Mesodermal cell (in vitro differentiated cells): Measurements from ENCODE around the gene AGBL4.

ENCODE experiments used
- H3K27ac ChIP-seq: 2 replicates; pipeline ENCODE4 v1.7.0; 2013; ENCODE audit warnings: mild to moderate bottlenecking, low read depth, low read length, moderate library complexity; ENCODE audit not compliant: severe bottlenecking
- H3K36me3 ChIP-seq: 2 replicates; pipeline ENCODE4 v1.7.1; 2013; ENCODE audit warnings: mild to moderate bottlenecking, low read length, moderate library complexity; ENCODE audit not compliant: control insufficient read depth, insufficient read depth
- H3K4me1 ChIP-seq: one replicate; pipeline ENCODE4 v1.7.1; 2013; ENCODE audit warnings: mild to moderate bottlenecking, low read length; ENCODE audit not compliant: insufficient read depth, control insufficient read depth, poor library complexity, severe bottlenecking
- H3K4me3 ChIP-seq: 2 replicates; pipeline ENCODE4 v1.7.0; 2013; ENCODE audit warnings: low read length, control low read depth, mild to moderate bottlenecking; ENCODE audit not compliant: insufficient read depth, poor library complexity, severe bottlenecking; ENCODE audit errors: extremely low read depth
- H3K9me3 ChIP-seq: 2 replicates; pipeline ENCODE4 v1.7.1; 2013; ENCODE audit warnings: mild to moderate bottlenecking, low read length, moderate library complexity; ENCODE audit not compliant: control insufficient read depth
- WGBS, 2 experiments: methylation state at CpG; one replicate each; pipeline ENCODE4 v1.1.5; 2013; ENCODE audit warnings: missing lambda C conversion rate in 2 of 2; ENCODE audit not compliant: insufficient coverage in 2 of 2; 5-methylcytosine and 5-hydroxymethylcytosine counted together

The AGBL4 gene

DNA sequence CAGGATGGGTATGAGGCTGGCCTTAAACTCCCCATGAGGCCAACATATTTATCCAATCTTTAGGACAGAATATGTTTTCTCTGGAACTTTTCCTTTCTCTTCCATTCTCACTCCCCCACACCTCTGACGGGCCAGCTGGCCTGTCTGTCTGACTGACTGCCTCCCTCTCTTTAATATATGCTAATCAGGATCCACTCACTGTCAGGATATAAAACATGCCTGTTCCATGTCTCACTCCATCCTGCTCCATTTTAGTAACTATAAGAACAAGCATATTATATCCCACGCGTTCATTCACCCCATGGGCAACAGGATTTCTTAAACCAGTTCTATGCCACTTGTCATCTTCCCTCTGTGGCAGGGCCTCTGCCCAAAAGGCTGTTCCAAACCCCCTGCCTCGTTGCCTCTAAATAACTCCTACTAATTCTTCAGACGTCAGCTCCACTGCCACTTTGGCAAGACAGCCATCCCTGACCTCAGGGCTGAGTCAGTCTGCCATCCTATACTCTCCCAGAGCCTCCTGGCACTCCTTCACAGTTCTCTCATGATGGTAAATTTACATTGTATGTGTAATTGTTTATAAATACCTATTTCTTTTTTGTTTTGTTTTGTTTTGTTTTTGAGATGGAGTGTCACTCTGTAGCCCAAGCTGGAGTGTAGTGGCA is 1467.4 kb downstream of the AGBL4 start:
- Histone ChIP-seq H3K4me1 (no peaks in the 10 kb centered on the region), H3K36me3 (no peaks in the 10 kb centered on the region)
- 84 to 85% methylated on average over 4 to 5 of the region's 5 CpGs for WGBS, 2 experiments

DNA sequence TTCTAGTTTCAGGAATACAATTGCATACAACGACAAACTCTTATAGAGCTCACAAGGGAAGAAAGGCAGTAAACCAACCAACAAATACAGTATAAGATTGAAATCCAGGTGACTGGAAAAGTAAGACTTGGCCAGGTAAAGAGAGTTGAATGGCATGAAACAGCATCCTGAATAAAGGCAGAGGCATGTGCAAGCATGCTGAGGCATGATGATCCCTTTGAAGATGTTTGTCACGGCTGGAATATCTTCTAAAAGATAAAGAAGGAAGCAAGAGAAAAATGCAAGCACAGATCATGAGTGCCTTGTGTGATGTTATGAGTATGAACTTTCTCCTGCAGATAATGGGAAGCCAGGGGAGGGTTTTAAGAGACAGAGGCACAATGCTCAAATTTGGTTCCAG is 1468.5 kb downstream of the AGBL4 start:
- WGBS, 2 experiments, result 83 to 100% methylated on average over 1 to 2 of the region's 2 CpGs

More for the DNA sequence above, 1467.4 kb downstream of the AGBL4 start:
- no peak overlapping the region for H3K4me3 ChIP-seq
- no peak overlapping the region for H3K27ac ChIP-seq
- H3K9me3 ChIP-seq, result no peaks in the 10 kb centered on the region

DNA sequence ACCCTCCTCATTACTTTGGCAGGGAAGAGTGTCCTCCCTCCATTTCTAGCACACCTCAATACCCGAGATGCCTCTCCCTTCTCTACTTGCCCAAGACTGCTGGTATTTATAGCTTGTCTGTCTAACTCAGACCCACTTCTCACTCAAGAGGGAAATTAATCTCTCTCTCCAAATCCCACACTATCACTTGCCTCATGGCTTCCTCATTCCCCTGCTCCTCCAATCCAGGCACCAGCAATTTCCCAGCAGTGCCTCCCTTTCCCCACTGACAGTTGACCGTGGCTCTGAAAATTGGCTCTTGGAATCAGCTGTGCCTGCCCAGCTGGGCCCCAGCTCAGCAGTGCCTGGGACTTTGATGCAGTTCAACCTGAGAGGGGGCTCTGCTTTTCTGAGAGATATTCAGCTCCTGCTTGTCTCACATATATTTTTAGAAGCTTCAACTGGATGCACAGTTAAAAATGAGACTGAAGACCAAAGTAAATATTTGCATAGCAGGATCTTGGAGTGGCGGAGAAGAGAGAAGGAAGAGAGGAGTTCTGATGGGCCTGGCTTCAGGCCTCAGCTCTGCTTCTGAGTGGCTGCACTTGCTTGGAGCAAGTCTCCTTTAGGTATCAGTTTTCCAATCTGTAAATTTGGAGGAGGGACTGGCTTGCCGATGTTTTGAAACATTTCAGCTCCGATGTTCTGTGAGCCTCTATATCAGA is 1470.7 kb downstream of the AGBL4 start:
- WGBS, 2 experiments, result 85 to 90% methylated on average over 3 of the region's 5 CpGs
- Histone ChIP-seq H3K36me3 (no peaks in the 10 kb centered on the region), H3K27ac (no peak overlapping the region), H3K4me3 (no peak overlapping the region), H3K9me3 (no peaks in the 10 kb centered on the region), H3K4me1 (no peaks in the 10 kb centered on the region)

More for the DNA sequence above, 1468.5 kb downstream of the AGBL4 start:
- no peak overlapping the region for H3K27ac ChIP-seq
- no peaks in the 10 kb centered on the region for H3K9me3 ChIP-seq
- H3K4me1 ChIP-seq, result no peaks in the 10 kb centered on the region
- H3K4me3 ChIP-seq, result no peak overlapping the region
- no peaks in the 10 kb centered on the region for H3K36me3 ChIP-seq

DNA sequence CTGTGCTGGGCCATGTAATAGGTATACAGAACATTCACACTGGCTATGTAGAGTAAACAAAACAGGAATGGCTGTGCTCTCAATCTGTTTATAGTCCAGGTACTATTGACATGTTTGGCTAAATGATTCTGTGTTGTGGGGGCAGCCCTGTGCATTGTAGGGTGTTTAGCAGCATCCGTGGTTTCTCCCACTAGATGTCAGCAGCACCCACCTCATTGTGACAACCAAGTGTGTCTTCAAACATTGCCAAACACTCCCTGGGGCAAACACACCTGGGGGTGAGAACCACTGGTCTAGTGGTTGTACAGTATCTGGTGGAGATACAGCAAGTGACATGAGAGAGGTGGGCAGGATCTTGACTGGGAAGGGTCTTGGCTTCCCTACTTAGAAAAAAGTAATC is 1471.3 kb downstream of the AGBL4 start:
- no peak overlapping the region for H3K27ac ChIP-seq
- no peaks in the 10 kb centered on the region for H3K9me3 ChIP-seq
- no peaks in the 10 kb centered on the region for H3K4me1 ChIP-seq
- no peak overlapping the region for H3K4me3 ChIP-seq
- H3K36me3 ChIP-seq, result no peaks in the 10 kb centered on the region
- no CpG with 5 or more reads among the region's 1 CpG for WGBS, 2 experiments

DNA sequence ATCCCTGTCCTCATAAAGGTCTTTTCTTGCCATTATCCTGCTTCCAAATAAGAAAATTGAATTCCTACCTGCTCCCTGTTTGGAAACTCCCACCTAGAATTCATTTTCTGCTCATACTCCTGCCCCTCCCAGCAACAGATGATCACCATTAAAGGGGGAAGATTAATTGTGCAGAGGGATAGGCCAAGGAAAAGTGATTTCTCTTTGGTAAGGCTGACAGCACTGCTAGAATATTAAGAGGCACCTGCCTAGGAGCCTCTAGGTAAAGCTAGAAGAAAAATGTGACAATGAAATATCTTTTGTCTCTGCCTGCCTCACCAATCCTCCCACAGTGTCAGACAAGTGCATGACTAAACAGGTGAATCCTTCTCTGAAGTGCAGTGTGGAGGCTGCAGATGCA is 1474.8 kb downstream of the AGBL4 start:
- Histone ChIP-seq H3K36me3 (no peaks in the 10 kb centered on the region), H3K9me3 (no peaks in the 10 kb centered on the region), H3K27ac (no peak overlapping the region), H3K4me1 (no peaks in the 10 kb centered on the region), H3K4me3 (no peak overlapping the region)

DNA sequence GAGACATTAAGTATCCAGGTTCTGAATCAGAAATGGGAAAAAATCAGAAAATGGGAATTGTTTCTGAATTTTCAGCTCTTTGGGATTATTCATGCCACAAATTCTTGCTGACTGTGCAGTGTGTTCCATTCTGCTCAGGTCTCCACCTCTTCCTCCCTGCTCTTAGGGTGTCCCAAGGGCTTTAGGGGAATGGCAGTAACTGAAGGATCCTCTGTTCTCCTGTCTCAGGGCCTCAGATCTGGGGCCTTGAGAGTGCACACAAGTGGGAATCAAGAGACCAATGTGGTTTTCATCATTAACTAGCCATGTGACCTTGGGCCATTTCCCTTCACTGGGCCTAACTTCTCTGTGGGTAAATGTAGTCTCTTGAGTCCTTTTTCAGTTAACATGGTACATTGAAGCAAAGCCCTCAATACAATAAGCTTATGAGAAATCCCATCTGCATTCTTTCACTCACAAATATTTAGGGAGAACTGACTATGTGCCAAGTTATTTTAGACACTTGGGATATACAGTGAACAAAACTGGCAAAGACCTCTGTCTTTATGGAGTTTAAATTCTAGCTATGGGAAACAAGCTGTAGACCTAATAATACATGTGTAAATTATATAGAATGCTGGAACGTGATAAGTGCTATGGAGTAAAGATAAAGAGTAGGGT is 1476.1 kb downstream of the AGBL4 start:
- 70% methylated on average over 1 of the region's 1 CpG; no CpG with 5 or more reads in 1 of the 2 experiments for WGBS, 2 experiments
- Histone ChIP-seq H3K4me1 (no peaks in the 10 kb centered on the region), H3K27ac (no peak overlapping the region), H3K36me3 (no peaks in the 10 kb centered on the region), H3K9me3 (no peaks in the 10 kb centered on the region), H3K4me3 (no peak overlapping the region)

DNA sequence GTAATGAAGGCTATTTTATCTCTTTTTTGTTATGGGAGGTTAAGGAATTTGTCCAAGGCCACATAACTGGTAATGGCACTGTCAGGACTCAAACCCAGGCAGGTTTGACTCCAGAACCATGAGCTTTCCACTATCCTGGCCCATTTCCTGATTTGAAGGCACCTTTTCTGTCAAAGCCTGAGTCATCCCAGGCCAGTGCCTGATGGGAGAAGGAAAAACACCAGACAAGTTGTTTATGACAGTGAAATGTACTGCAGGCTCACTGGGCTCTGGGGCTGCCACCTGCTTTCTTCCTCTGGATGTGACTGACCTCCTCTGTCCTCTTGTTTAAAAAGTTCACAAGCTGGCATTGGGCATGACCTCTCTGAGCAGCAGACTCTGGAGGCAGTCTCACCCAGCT is 1479.9 kb downstream of the AGBL4 start:
- no peak overlapping the region for H3K27ac ChIP-seq
- H3K4me3 ChIP-seq, result no peak overlapping the region
- H3K9me3 ChIP-seq, result no peaks in the 10 kb centered on the region
- no peaks in the 10 kb centered on the region for H3K36me3 ChIP-seq
- peaks cover 3% of the 10 kb centered on the region for H3K4me1 ChIP-seq

DNA sequence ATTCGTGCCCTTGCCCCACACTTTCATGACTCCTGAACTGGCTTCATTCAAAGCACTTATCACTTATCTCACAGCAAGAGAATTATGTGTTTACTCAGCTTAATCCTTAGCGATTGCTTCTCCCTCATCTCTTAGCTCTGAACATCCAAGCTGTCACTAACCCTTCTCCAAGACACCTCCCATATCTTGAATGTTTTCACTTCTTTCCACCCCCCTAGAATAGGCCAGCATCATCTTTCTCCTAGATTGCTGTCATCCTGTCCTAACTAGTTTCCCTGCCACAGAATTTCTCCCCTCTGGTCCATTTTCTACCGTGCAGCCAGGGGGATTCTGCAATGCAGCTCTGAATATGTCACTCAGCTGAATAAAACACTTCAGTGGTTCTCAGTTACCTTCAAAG is 1483.2 kb downstream of the AGBL4 start:
- H3K27ac ChIP-seq, result no peak overlapping the region
- peaks cover 9% of the 10 kb centered on the region for H3K4me1 ChIP-seq
- WGBS, 2 experiments, result 58 to 74% methylated on average over 3 of the region's 3 CpGs
- H3K4me3 ChIP-seq, result no peak overlapping the region
- no peaks in the 10 kb centered on the region for H3K9me3 ChIP-seq
- H3K36me3 ChIP-seq, result no peaks in the 10 kb centered on the region

DNA sequence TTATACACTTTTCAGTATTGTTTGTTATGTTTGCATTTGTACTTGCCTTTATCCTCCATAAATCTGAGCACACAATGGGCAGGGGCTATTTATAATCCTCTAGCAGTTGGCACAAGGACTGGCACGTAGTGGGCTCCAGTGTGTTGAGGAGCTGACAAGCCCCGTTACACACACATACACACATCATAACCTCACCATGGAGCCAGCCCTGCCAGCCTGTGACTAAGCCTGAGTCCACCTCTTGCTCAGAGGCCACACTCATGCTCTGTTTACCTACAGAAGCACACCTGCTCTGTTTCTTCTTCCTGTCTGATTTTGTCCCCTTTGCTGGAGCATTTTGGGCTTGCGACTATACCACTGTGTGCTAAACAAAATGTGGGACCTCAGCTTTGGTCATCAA is 1487.3 kb downstream of the AGBL4 start:
- Histone ChIP-seq H3K9me3 (no peaks in the 10 kb centered on the region), H3K27ac (no peak overlapping the region), H3K4me1 (peaks cover 34% of the 10 kb centered on the region), H3K36me3 (no peaks in the 10 kb centered on the region), H3K4me3 (no peak overlapping the region)
- WGBS, 2 experiments, result 89 to 94% methylated on average over 3 of the region's 3 CpGs

DNA sequence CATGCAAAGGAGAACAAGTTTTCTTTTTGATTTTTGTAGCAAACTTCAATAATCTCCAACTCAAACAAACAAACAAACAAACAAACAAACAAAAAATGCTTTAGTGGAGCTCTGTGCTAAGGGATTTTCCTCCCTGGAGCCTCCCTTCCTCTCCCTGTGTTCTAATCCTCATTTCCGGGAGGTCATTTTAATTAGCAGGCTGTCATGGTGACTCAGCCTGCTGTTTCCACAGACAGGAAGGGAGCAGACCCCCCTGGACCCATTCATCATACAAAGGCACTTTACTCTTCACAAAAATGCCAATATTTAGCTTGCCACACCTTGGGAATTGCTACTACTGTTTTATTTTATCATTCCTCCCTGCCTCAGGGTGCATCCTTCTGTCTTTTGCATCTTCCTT is 1490.8 kb downstream of the AGBL4 start:
- no peak overlapping the region for H3K4me3 ChIP-seq
- WGBS, 2 experiments, result 13 to 29% methylated on average over 1 of the region's 1 CpG
- no peaks in the 10 kb centered on the region for H3K36me3 ChIP-seq
- H3K9me3 ChIP-seq, result no peaks in the 10 kb centered on the region
- peaks cover 30% of the 10 kb centered on the region for H3K4me1 ChIP-seq
- peak overlapping the region; percentile 16 for H3K27ac ChIP-seq
